ENCODE measurements around the gene BCOR. TPM values are rescaled to one million over a fixed set of nuclear protein-coding genes. Genes with fewer than 3 reads are reported as not detected.

BCOR gene
- total RNA-seq, 1 experiment from 2014 or later: 35.1 TPM

- CTCF ChIA-PET: no interaction called here
- H3K4me1 ChIP-seq (ENCODE audit: control insufficient read depth in 1 of 2, insufficient read depth in 2 of 2, low read length in 2 of 2): peaks cover 0 to 5% of the 10 kb centered on the region in 2 experiments; a peak in 1 of 4 replicates
- ATAC-seq (no peak), DNase-seq (ENCODE audit: low read depth, low spot score) (no peak)
- no peaks in the 10 kb centered on the region for H3K79me2 ChIP-seq (ENCODE audit: insufficient read depth, low read length)
- POLR2A ChIA-PET: no interaction called here
- TF ChIP-seq ZBTB33 (IDR thresholded peaks at IDR 0.05; ENCODE audit: extremely low read depth, insufficient replicate concordance, low read length) (no peak), RAD21 (IDR thresholded peaks at IDR 0.05; ENCODE audit: low read depth) (no peak), TCF7L2 (IDR thresholded peaks at IDR 0.05; ENCODE audit: borderline replicate concordance, extremely low read depth, insufficient read depth, insufficient read length) (no peak), ELF1 (IDR thresholded peaks at IDR 0.05; ENCODE audit: borderline replicate concordance, low read depth) (no peak), ATF3 (IDR thresholded peaks at IDR 0.05) (no peak), CTCF (IDR thresholded peaks at IDR 0.05 in 2 of 3, conservative IDR thresholded peaks at IDR 0.05 in 1 of 3; ENCODE audit: borderline replicate concordance in 1 of 3, insufficient read depth in 1 of 3, low read depth in 2 of 3, low read length in 2 of 3) (no peak), EZH2phosphoT487 (IDR thresholded peaks at IDR 0.05; ENCODE audit: borderline replicate concordance) (no peak), CEBPB (IDR thresholded peaks at IDR 0.05; ENCODE audit: low read depth) (no peak), REST (IDR thresholded peaks at IDR 0.05; ENCODE audit: low read depth) (no peak), POLR2A (IDR thresholded peaks at IDR 0.05; ENCODE audit: borderline replicate concordance, extremely low read depth, insufficient read depth, insufficient read length) (no peak), SP1 (IDR thresholded peaks at IDR 0.05; ENCODE audit: low read depth) (no peak), ZNF274 (IDR thresholded peaks at IDR 0.05; ENCODE audit: low read depth, low read length) (no peak), YY1 (IDR thresholded peaks at IDR 0.05; ENCODE audit: extremely low read depth, insufficient replicate concordance, low read depth, low read length) (no peak), MAX (IDR thresholded peaks at IDR 0.05) (no peak), FOSL1 (IDR thresholded peaks at IDR 0.05; ENCODE audit: low read depth) (no peak), JUND (IDR thresholded peaks at IDR 0.05) (no peak), EGR1 (IDR thresholded peaks at IDR 0.05; ENCODE audit: low read depth) (no peak), POLR2AphosphoS5 (IDR thresholded peaks at IDR 0.05; ENCODE audit: low read depth, low read length) (no peak), CBX3 (IDR thresholded peaks at IDR 0.05; ENCODE audit: low read depth) (no peak)
- no peak overlapping the region for H3K4me2 ChIP-seq (ENCODE audit: low read length)
- no peak overlapping the region for H3K27ac ChIP-seq (ENCODE audit: low read depth, low read length)
- no TSS peak for BruUV-seq (replicated peaks)
- H3K27me3 ChIP-seq (ENCODE audit: insufficient read depth, low read length): no peaks in the 10 kb centered on the region
- RAD21 ChIA-PET (ENCODE audit: low non-redundant PET in 1 of 2, low total read pairs in 2 of 2, uncharacterized antibody in 2 of 2, unreplicated experiment in 2 of 2): no interaction called here
- no peak overlapping the region for H3K9ac ChIP-seq (ENCODE audit: low read length)
- H3K9me2 ChIP-seq (ENCODE audit: insufficient read depth): no peaks in the 10 kb centered on the region
- no peaks in the 10 kb centered on the region for H3K36me3 ChIP-seq (ENCODE audit: control insufficient read depth in 1 of 2, insufficient read depth in 2 of 2, low read length in 2 of 2)
- no peaks in the 10 kb centered on the region for H3K9me3 ChIP-seq (ENCODE audit: control insufficient read depth in 1 of 2, insufficient read depth in 1 of 2, low read depth in 1 of 2, low read length in 2 of 2)
- no peaks in the 10 kb centered on the region for H4K20me1 ChIP-seq (ENCODE audit: insufficient read depth)
- H2AFZ ChIP-seq (ENCODE audit: low read depth, low read length, poor library complexity, severe bottlenecking): no peak overlapping the region
- intact Hi-C loops (cut with micrococcal nuclease): no loop called here
- H3K4me3 ChIP-seq (replicated peaks in 1 of 2; ENCODE audit: low read depth in 1 of 2, low read length in 2 of 2): no peak overlapping the region
Observed at GRCh38 chrX:40043895-40044294, 53.9 kb downstream of the BCOR start.
